ENCODE measurements around the gene PRSS38. TPM values are rescaled to one million over a fixed set of nuclear protein-coding genes. Genes with fewer than 3 reads are reported as not detected.

PRSS38 gene
- total and polyA plus RNA-seq, 10 of the 15 experiments (the other 5 are each of a cell fraction or from before 2014, with no cell fraction given): not detected

DNA sequence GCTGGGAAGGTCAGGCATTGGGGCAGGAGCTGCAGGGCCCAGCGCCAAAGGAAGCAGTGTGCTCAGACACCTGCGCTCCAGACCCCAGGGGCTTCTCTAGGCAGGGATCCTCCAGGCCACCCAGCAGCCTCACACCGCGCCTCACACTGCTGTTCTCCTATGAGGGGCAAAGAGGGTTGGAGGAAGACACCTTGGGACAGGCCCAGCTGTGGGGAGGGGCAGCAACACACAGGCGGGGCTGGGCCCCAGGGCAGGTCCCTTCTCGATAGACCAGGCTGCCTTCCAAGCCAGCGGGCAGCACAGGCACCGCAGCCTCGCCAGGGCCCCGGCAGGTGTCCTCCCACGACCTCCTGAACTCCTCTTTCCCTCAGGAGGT is 20.7 kb upstream of the PRSS38 start:
- no peak overlapping the region for H3K4me2 ChIP-seq (ENCODE audit: control insufficient read depth, insufficient read depth)

More for the DNA sequence above, 20.7 kb upstream of the PRSS38 start:
- Histone ChIP-seq H3K4me3 (no peak overlapping the region), H3K36me3 (ENCODE audit: control insufficient read depth in 2 of 2, insufficient read depth in 2 of 2, low read length in 1 of 2) (no peaks in the 10 kb centered on the region), H2AFZ (ENCODE audit: control insufficient read depth, low read depth, low read length) (no peak overlapping the region), H3K9ac (ENCODE audit: control insufficient read depth, insufficient read depth, low read length) (no peak overlapping the region), H3K4me1 (ENCODE audit: control insufficient read depth, insufficient read depth, low read length) (no peaks in the 10 kb centered on the region), H3K27me3 (replicated peaks in 1 of 2; ENCODE audit: control insufficient read depth in 2 of 2, insufficient read depth in 2 of 2, low read length in 1 of 2) (no peaks in the 10 kb centered on the region), H3K27ac (ENCODE audit: control insufficient read depth, insufficient read depth) (no peak overlapping the region), H4K20me1 (ENCODE audit: control insufficient read depth, insufficient read depth) (no peaks in the 10 kb centered on the region), H3K9me3 (replicated peaks; ENCODE audit: control insufficient read depth, insufficient read depth, low read length) (no peaks in the 10 kb centered on the region), H3K79me2 (ENCODE audit: control insufficient read depth, insufficient read depth, low read length) (no peaks in the 10 kb centered on the region)
- intact Hi-C loops (cut with micrococcal nuclease; ENCODE audit: unreplicated experiment): no loop called here
- in situ Hi-C loops (cut with MboI): no loop called here
- ChIA-PET SMC1A (ENCODE audit: uncharacterized antibody, unreplicated experiment) (no interaction called here), RAD21 (ENCODE audit: unreplicated experiment) (no interaction called here), CTCF (no interaction called here), POLR2A (no interaction called here)
- TF ChIP-seq USF1 (IDR thresholded peaks at IDR 0.05; ENCODE audit: borderline replicate concordance, extremely low read length, insufficient read depth, low read depth, low read length): no peak
- TF ChIP-seq BCLAF1 (IDR thresholded peaks at IDR 0.05): no peak
- no peak for TF ChIP-seq EZH2 (IDR thresholded peaks at IDR 0.05; ENCODE audit: borderline replicate concordance, control insufficient read depth, low read depth, low read length)
- no peak for TF ChIP-seq NFYA (IDR thresholded peaks at IDR 0.05; ENCODE audit: borderline replicate concordance, low read depth, low read length)
- no peak for TF ChIP-seq RB1 (IDR thresholded peaks at IDR 0.05; ENCODE audit: borderline replicate concordance)
- TF ChIP-seq MYC (IDR thresholded peaks at IDR 0.05; ENCODE audit: insufficient read depth, insufficient read length, insufficient replicate concordance, low read length, severe bottlenecking): no peak
- no peak for TF ChIP-seq PML (IDR thresholded peaks at IDR 0.05; ENCODE audit: low read length)
- TF ChIP-seq CBX3 (IDR thresholded peaks at IDR 0.05; ENCODE audit: borderline replicate concordance, low read depth): no peak
- no peak for TF ChIP-seq NRF1 (conservative IDR thresholded peaks at IDR 0.05; ENCODE audit: low read depth, low read length)
- no peak for TF ChIP-seq ZZZ3 (IDR thresholded peaks at IDR 0.05; ENCODE audit: control insufficient read depth, insufficient read length, low read depth)
- FAIRE-seq: no peak
- no peak for DNase-seq (ENCODE audit: low read depth, low spot score)
- WGBS (ENCODE audit: insufficient coverage, insufficient replicate concordance, low lambda C conversion rate, missing lambda C conversion rate): 61% methylated on average over 9 of the region's 11 CpGs
- BruUV-seq (replicated peaks): no TSS peak
- ATAC-seq: no peak

Measured in GM12878 (cell line).